GM13976 (cell line): ENCODE results near the gene AKR1B15.

Source experiments
- DNase-seq: peaks from one replicate; pipeline ENCODE4 v3.0.0; 2012; ENCODE audit warnings: low spot score
- CTCF ChIP-seq: IDR thresholded peaks from 2 replicates; pipeline ENCODE4 v1.5.1; 2012; ENCODE audit warnings: borderline replicate concordance, mild to moderate bottlenecking; ENCODE audit not compliant: insufficient read depth; ENCODE audit errors: extremely low read depth, missing control alignments, control extremely low read depth
- in situ Hi-C: fragments of 300-500 bp; cut with MboI; formaldehyde crosslinking; loops from one replicate; pipeline ENCODE4 v1.12.0; 2022; ENCODE audit warnings: low sequenced_read_pairs, mixed read lengths, inconsistent platforms; ENCODE audit not compliant: unreplicated experiment

The AKR1B15 gene

GRCh38 chr7:134589491-134589941 is 40.6 kb downstream of the AKR1B15 start:
- in situ Hi-C loops = no loop called here
- DNase-seq = no peak
- TF ChIP-seq CTCF = no peak

GRCh38 chr7:134593530-134594392 is 44.9 kb downstream of the AKR1B15 start:
- in situ Hi-C loops = no loop called here
- TF ChIP-seq CTCF = no peak
- DNase-seq = no peak

- DNase-seq = no peak
- in situ Hi-C loops = no loop called here
- no peak for TF ChIP-seq CTCF
Measured at GRCh38 chr7:134594877-134595276, 46.0 kb downstream of the AKR1B15 start.

GRCh38 chr7:134599371-134599770 is 50.5 kb downstream of the AKR1B15 start:
- no peak for TF ChIP-seq CTCF
- no peak for DNase-seq
- in situ Hi-C loops = no loop called here

- in situ Hi-C loops = loop anchor here (5.0 kb wide), 1 partner anchor 169 kb away; no protein-coding TSS in a partner anchor
- DNase-seq = no peak
- no peak for TF ChIP-seq CTCF
Measured at GRCh38 chr7:134601459-134601858, 52.5 kb downstream of the AKR1B15 start.

GRCh38 chr7:134602881-134603451 is 54.1 kb downstream of the AKR1B15 start:
- in situ Hi-C loops = loop anchor here (5.0 kb wide), 1 partner anchor 171 kb away; no protein-coding TSS in a partner anchor
- no peak for TF ChIP-seq CTCF
- no peak for DNase-seq
